Natural killer cell (primary cell): ENCODE measurements around the gene TSPYL4. TPM values are rescaled to one million over a fixed set of nuclear protein-coding genes. Genes with fewer than 3 reads are reported as not detected.
A peak's percentile ranks its signal among the peaks of the same experiment; 100 is the strongest.

Source experiments
- ATAC-seq, 3 donors: fragments of 150-1000 bp in 2 of 3; fragments of 200-7000 bp in 1 of 3; cut with Tn5 transposase; 1 replicate in 1 of 3; 2 replicates in 2 of 3; pipeline ENCODE4 v1.10.0; 2021; ENCODE audit warnings: mild to moderate bottlenecking in 2 of 3, moderate library complexity in 2 of 3
- DNase-seq, 2 donors: peaks; one replicate each; pipeline versions ENCODE4 v3.0.0 to v3.0.0-alpha.2; 2013 to 2021; ENCODE audit warnings: mixed read lengths in 1 of 2
- H3K27ac ChIP-seq: one replicate; pipeline ENCODE4 v1.5.1; 2013; ENCODE audit warnings: mild to moderate bottlenecking, low read length
- H3K27me3 ChIP-seq: one replicate; pipeline ENCODE4 v1.6.1; 2013; ENCODE audit warnings: low read length; ENCODE audit not compliant: control insufficient read depth, insufficient read depth
- H3K36me3 ChIP-seq: one replicate; pipeline ENCODE4 v1.6.1; 2013; ENCODE audit warnings: low read length; ENCODE audit not compliant: control insufficient read depth, insufficient read depth
- H3K4me1 ChIP-seq: one replicate; pipeline ENCODE4 v1.6.1; 2013; ENCODE audit warnings: low read length; ENCODE audit not compliant: control insufficient read depth, insufficient read depth
- H3K4me3 ChIP-seq: one replicate; pipeline ENCODE4 v1.5.1; 2013; ENCODE audit warnings: low read length
- H3K9me3 ChIP-seq: one replicate; pipeline ENCODE4 v1.6.1; 2013; ENCODE audit warnings: low read length; ENCODE audit not compliant: control insufficient read depth, insufficient read depth
- H3K27ac Mint-ChIP-seq, 2 donors: one replicate each; pipeline ENCODE4 v1.8.0; 2022; ENCODE audit warnings: mild to moderate bottlenecking in 2 of 2, mixed read lengths in 2 of 2, moderate library complexity in 1 of 2
- H3K27me3 Mint-ChIP-seq, 2 donors: one replicate each; pipeline ENCODE4 v1.8.0; 2022; ENCODE audit warnings: low read depth in 2 of 2, mixed read lengths in 2 of 2
- H3K36me3 Mint-ChIP-seq: one replicate; pipeline ENCODE4 v1.8.0; 2022; ENCODE audit warnings: mixed read lengths
- H3K4me1 Mint-ChIP-seq, 2 donors: one replicate each; pipeline ENCODE4 v1.8.0; 2022; ENCODE audit warnings: mixed read lengths in 2 of 2
- H3K4me3 Mint-ChIP-seq: one replicate; pipeline ENCODE4 v1.8.0; 2022; ENCODE audit warnings: mild to moderate bottlenecking, moderate library complexity, mixed read lengths
- H3K9me3 Mint-ChIP-seq, 2 donors: one replicate each; pipeline ENCODE4 v1.8.0; 2022; ENCODE audit warnings: mixed read lengths in 2 of 2
- WGBS: methylation state at CpG from one replicate; pipeline ENCODE4 v1.1.7; 2013; ENCODE audit warnings: missing lambda C conversion rate; ENCODE audit not compliant: insufficient coverage; 5-methylcytosine and 5-hydroxymethylcytosine counted together
- intact Hi-C: fragments of 100-400 bp; cut with micrococcal nuclease; formaldehyde crosslinking; loops from one replicate; pipeline ENCODE4 v1.14.2; 2022
- total RNA-seq, 4 donors: library from RNA; stranded (reverse); fragments of 120-200 nt in 1 of 4; gene quantifications; one replicate each; pipeline versions ENCODE4 v1.2.3 to v1.2.4, GENCODE V29; 2013 to 2022
- TF ChIP-seq, protein P1 (sequence below): fragments of 200-600 bp; IDR thresholded peaks from one replicate; pipeline ENCODE4 v1.8.0; 2022; ENCODE audit warnings: antibody characterized with exemption

The TSPYL4 gene
- total RNA-seq, 3 donors from 2014 or later (not counting 1 experiment from before 2014, with no cell fraction given) = 21.5 to 36.8 (median 26.5) TPM

DNA sequence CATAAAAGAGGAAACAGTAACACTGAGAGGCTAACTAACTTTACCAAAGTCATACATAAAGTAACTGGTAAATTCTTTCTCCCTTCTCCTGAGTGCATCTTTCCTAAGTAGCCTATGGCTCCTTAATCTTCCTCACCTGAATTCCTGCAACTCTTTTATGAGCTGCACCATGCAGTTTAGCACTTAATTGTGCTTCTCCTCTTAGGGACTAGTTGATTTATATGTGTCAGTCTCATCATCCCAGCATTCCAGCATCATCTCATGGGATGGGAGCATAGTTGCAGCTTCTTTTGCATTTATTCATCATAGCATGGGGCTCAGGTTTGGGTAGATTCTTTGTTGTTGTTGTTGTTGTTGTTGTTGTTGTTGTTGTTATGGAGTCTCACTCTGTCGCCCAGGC, 29.3 kb upstream of the TSPYL4 start:
- no peak overlapping the region for H3K4me3 ChIP-seq
- no peak overlapping the region for H3K27ac ChIP-seq
- Mint-ChIP-seq H3K9me3 (no peaks in the 10 kb centered on the region), H3K4me3 (no peak overlapping the region), H3K36me3 (no peaks in the 10 kb centered on the region), H3K27me3 (no peaks in the 10 kb centered on the region), H3K4me1 (peaks cover 26 to 27% of the 10 kb centered on the region in 2 donors), H3K27ac (no peak overlapping the region)
- DNase-seq (no peak), ATAC-seq (no peak)
- no peaks in the 10 kb centered on the region for H3K27me3 ChIP-seq
- TF ChIP-seq, protein P1, sequence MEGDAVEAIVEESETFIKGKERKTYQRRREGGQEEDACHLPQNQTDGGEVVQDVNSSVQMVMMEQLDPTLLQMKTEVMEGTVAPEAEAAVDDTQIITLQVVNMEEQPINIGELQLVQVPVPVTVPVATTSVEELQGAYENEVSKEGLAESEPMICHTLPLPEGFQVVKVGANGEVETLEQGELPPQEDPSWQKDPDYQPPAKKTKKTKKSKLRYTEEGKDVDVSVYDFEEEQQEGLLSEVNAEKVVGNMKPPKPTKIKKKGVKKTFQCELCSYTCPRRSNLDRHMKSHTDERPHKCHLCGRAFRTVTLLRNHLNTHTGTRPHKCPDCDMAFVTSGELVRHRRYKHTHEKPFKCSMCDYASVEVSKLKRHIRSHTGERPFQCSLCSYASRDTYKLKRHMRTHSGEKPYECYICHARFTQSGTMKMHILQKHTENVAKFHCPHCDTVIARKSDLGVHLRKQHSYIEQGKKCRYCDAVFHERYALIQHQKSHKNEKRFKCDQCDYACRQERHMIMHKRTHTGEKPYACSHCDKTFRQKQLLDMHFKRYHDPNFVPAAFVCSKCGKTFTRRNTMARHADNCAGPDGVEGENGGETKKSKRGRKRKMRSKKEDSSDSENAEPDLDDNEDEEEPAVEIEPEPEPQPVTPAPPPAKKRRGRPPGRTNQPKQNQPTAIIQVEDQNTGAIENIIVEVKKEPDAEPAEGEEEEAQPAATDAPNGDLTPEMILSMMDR = no peak
- intact Hi-C loops = no loop called here
- WGBS = 100% methylated on average over 1 of the region's 1 CpG
- peaks cover 4% of the 10 kb centered on the region for H3K36me3 ChIP-seq
- H3K4me1 ChIP-seq = peaks cover 9% of the 10 kb centered on the region
- H3K9me3 ChIP-seq = no peaks in the 10 kb centered on the region

DNA sequence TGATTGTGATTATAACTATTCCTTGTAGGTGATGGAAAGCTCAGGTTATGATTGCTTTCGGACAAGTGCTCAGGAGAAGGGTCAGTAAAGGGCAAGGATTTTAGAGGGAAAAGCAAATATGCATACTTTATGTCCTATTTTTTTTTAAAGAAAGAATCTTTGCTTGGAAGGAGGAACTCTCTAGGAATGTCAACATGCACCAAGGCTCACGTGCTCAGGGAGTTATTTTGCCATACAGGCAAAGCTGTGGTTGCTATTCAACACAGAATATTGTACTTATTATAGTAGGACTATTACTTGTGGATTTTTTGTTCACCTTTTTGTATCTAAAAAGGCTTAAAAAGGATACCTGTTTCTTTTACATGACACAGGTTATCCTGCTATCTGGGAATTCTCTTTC, 28.8 kb upstream of the TSPYL4 start:
- DNase-seq (no peak), ATAC-seq (no peak)
- no peaks in the 10 kb centered on the region for H3K36me3 Mint-ChIP-seq
- Histone ChIP-seq H3K27me3 (no peaks in the 10 kb centered on the region), H3K36me3 (peaks cover 8% of the 10 kb centered on the region), H3K9me3 (no peaks in the 10 kb centered on the region), H3K27ac (no peak overlapping the region), H3K4me3 (no peak overlapping the region), H3K4me1 (peaks cover 14% of the 10 kb centered on the region)
- TF ChIP-seq, protein P1 = no peak
- no peak overlapping the region for H3K4me3 Mint-ChIP-seq
- intact Hi-C loops = no loop called here
- no peak overlapping the region for H3K27ac Mint-ChIP-seq
- peaks cover 31 to 32% of the 10 kb centered on the region in 2 donors for H3K4me1 Mint-ChIP-seq
- 100% methylated on average over 1 of the region's 2 CpGs for WGBS
- H3K27me3 Mint-ChIP-seq = no peaks in the 10 kb centered on the region
- no peaks in the 10 kb centered on the region for H3K9me3 Mint-ChIP-seq

DNA sequence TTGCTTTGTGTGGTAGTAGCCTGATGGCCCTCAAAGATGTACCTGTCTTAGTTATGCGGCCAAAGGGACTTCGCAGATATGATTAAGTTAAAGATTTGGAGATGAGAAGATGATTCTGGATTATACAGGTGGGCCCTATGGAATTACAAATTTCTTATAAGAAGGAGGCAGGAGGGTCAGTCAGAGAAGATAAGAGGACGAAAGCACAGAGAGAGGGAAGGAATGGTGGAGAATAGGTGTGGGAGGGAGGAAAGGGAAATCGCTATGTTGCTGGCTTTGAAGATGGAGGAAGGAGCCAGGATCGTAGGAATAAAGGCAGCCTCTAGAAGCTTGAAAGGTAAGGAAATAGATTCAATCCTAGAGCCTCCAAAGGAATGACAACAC, 27.1 kb upstream of the TSPYL4 start:
- Mint-ChIP-seq H3K4me3 (peak overlapping the region; percentile 7), H3K9me3 (no peaks in the 10 kb centered on the region), H3K27ac (peak overlapping the region; percentile 98 to 100), H3K4me1 (peaks cover 47 to 49% of the 10 kb centered on the region in 2 donors), H3K27me3 (no peaks in the 10 kb centered on the region), H3K36me3 (no peaks in the 10 kb centered on the region)
- ATAC-seq = no peak
- no peak for DNase-seq
- intact Hi-C loops = no loop called here
- Histone ChIP-seq H3K36me3 (peaks cover 12% of the 10 kb centered on the region), H3K27ac (peak overlapping the region; percentile 99), H3K9me3 (no peaks in the 10 kb centered on the region), H3K4me1 (peaks cover 21% of the 10 kb centered on the region), H3K27me3 (no peaks in the 10 kb centered on the region), H3K4me3 (no peak overlapping the region)
- WGBS = 96% methylated on average over 5 of the region's 5 CpGs
- TF ChIP-seq, protein P1 = no peak

DNA sequence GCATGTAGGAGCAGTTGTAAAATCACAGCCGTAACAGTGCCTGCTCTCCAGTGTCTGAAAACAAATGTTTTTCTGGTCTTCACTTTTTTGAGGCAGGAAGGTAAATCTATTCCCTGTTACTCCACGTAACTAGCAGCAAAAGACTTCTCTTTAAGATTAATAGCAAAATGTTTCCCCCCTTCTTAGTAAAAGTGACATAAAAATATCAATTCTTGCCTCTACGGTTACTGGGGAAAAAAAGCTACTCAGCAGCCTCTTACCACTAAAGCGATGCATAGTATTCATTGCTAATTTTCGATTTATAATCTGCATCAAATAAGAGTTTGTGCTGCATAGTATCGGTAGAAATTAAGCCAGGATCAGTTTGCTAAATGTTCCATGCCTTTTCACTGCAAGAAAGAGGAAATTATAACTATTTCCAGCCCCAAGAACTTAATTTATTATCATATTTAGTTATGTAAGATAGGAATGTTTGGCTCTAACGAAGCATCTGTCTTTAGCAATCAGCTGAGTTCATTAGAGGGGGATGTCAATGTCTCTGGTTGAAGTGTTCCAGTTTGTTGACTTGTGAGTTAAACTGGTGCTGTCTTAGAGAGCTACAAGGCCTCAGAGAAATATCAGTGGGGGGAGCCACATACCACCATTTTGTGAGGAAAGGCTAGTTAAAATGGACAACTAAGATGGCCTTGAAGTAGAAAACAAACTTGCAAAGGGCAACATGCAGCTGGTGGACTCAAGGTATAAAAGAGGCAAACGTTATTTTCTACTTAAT, 26.5 kb upstream of the TSPYL4 start:
- ATAC-seq (no peak), DNase-seq (peak in 1 of 2 donors; percentile 45)
- peak overlapping the region; percentile 99 for H3K27ac ChIP-seq
- H3K4me1 ChIP-seq = peaks cover 25% of the 10 kb centered on the region
- H3K4me3 Mint-ChIP-seq = peak overlapping the region; percentile 96
- no peaks in the 10 kb centered on the region for H3K9me3 Mint-ChIP-seq
- peaks cover 12% of the 10 kb centered on the region for H3K36me3 ChIP-seq
- peak overlapping the region; percentile 98 to 100 for H3K27ac Mint-ChIP-seq
- H3K36me3 Mint-ChIP-seq = no peaks in the 10 kb centered on the region
- TF ChIP-seq, protein P1 = no peak
- no peaks in the 10 kb centered on the region for H3K27me3 ChIP-seq
- peaks cover 51 to 52% of the 10 kb centered on the region in 2 donors for H3K4me1 Mint-ChIP-seq
- H3K9me3 ChIP-seq = no peaks in the 10 kb centered on the region
- intact Hi-C loops = no loop called here
- no peaks in the 10 kb centered on the region for H3K27me3 Mint-ChIP-seq
- WGBS = 19% methylated on average over 4 of the region's 8 CpGs
- H3K4me3 ChIP-seq = peak overlapping the region; percentile 92
